K562 (cell line): ENCODE data around the gene HAUS3. TPM values are rescaled to one million over a fixed set of nuclear protein-coding genes. Genes with fewer than 3 reads are reported as not detected.

Experiments used
- ATF1 ChIP-seq, 2 experiments: fragments of 450-650 bp in 1 of 2; IDR thresholded peaks; 2 replicates each; pipeline ENCODE4 v1.6.1; 2016; ENCODE audit warnings: missing compliant biosample characterization in 1 of 2, missing genetic modification characterization in 1 of 2
- EGR1 ChIP-seq: fragments of 450-650 bp; conservative IDR thresholded peaks from 2 replicates; pipeline ENCODE4 v1.6.1; 2017; ENCODE audit warnings: mild to moderate bottlenecking
- FOXJ3 ChIP-seq: sonication (generic); formaldehyde crosslinking; IDR thresholded peaks from 2 replicates; pipeline ENCODE4 v1.4.0; 2020; ENCODE audit warnings: mild to moderate bottlenecking, missing genetic modification reagents
- POLR2G ChIP-seq: fragments of 200-400 bp; formaldehyde crosslinking; IDR thresholded peaks from 2 replicates; pipeline ENCODE4 v1.6.1; 2017; ENCODE audit warnings: low read depth, mild to moderate bottlenecking, antibody characterized with exemption, low read length, moderate library complexity
- RBM25 ChIP-seq: fragments of 200-400 bp; formaldehyde crosslinking; IDR thresholded peaks from 2 replicates; pipeline ENCODE4 v1.6.1; 2018; ENCODE audit warnings: low read length, low read depth, moderate library complexity; ENCODE audit not compliant: severe bottlenecking
- SIN3A ChIP-seq, 2 experiments: fragments of 150-350 bp in 1 of 2; IDR thresholded peaks; 2 replicates each; pipeline ENCODE4 v1.6.1; 2011 to 2016; ENCODE audit warnings: borderline replicate concordance in 2 of 2, low read depth in 2 of 2, low read length in 2 of 2, mild to moderate bottlenecking in 2 of 2, moderate library complexity in 2 of 2; ENCODE audit not compliant: control insufficient read depth in 1 of 2
- ZNF146 ChIP-seq: IDR thresholded peaks from one replicate; pipeline ENCODE4 v1.6.1; 2018; ENCODE audit warnings: missing compliant biosample characterization; ENCODE audit not compliant: unreplicated experiment
- ZNF24 ChIP-seq: fragments of 450-650 bp; IDR thresholded peaks from 2 replicates; pipeline ENCODE4 v1.6.1; 2016
- ZNF253 ChIP-seq: fragments of 250-450 bp; sonication (Bioruptor Pico); conservative IDR thresholded peaks from 2 replicates; pipeline ENCODE4 v1.6.1; 2021; ENCODE audit warnings: mild to moderate bottlenecking
- polyA plus RNA-seq, 8 experiments: library from polyadenylated mRNA; depleted of rRNA in 4 of 8; stranded (reverse) in 5 of 8; unstranded in 3 of 8; fragments of >200 nt; fragmentation: Nextera tagmentation in 2 of 8; fragmentation: Illumina TruSeq in 1 of 8; extraction: Ambion mirVana in 2 of 8; extraction: Trizol in 1 of 8; gene quantifications; 2 replicates each; pipeline versions ENCODE4 v1.2.1 to v1.2.3, GENCODE V29; 2011 to 2014; ENCODE audit warnings: inconsistent platforms in 1 of 8, missing spikeins in 1 of 8
- total RNA-seq, 7 experiments: library from RNA; depleted of rRNA in 6 of 7; stranded (reverse); fragments of >200 nt in 6 of 7; fragmentation: Illumina TruSeq in 2 of 7; extraction: Trizol in 2 of 7; gene quantifications; 2 replicates each; pipeline versions ENCODE4 v1.2.1 to v1.2.3, GENCODE V29; 2011 to 2021; ENCODE audit warnings: low replicate concordance in 1 of 7
- TF ChIP-seq, protein P1 (sequence below): fragments of 200-800 bp; sonication (Bioruptor generic); IDR thresholded peaks from 2 replicates; pipeline ENCODE4 v1.6.1; 2017; ENCODE audit warnings: missing genetic modification characterization, missing compliant biosample characterization
- TF ChIP-seq, protein P2 (sequence below), 2 experiments: fragments of 450-650 bp in 1 of 2; sonication (generic) in 1 of 2; formaldehyde crosslinking in 1 of 2; IDR thresholded peaks; 2 replicates each; pipeline versions ENCODE4 v1.7.1 to v1.9.0; 2016 to 2022; ENCODE audit warnings: inconsistent platforms in 1 of 2, mild to moderate bottlenecking in 1 of 2, missing genetic modification reagents in 1 of 2
- TF ChIP-seq, protein P3 (sequence below): fragments of 450-650 bp; formaldehyde crosslinking; IDR thresholded peaks from 2 replicates; pipeline ENCODE4 v1.4.0; 2020; ENCODE audit warnings: mild to moderate bottlenecking, mixed read lengths

Gene HAUS3
- total and polyA plus RNA-seq, 9 of the 15 experiments (the other 6 are each of a cell fraction or from before 2014, with no cell fraction given) = 8.9 to 25.7 (median 21.5) TPM

- TF ChIP-seq, protein P1, sequence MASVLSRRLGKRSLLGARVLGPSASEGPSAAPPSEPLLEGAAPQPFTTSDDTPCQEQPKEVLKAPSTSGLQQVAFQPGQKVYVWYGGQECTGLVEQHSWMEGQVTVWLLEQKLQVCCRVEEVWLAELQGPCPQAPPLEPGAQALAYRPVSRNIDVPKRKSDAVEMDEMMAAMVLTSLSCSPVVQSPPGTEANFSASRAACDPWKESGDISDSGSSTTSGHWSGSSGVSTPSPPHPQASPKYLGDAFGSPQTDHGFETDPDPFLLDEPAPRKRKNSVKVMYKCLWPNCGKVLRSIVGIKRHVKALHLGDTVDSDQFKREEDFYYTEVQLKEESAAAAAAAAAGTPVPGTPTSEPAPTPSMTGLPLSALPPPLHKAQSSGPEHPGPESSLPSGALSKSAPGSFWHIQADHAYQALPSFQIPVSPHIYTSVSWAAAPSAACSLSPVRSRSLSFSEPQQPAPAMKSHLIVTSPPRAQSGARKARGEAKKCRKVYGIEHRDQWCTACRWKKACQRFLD (CRISPR knock-in tag) = peak; percentile 32; the same call in 1 of the 2 replicates
- TF ChIP-seq, protein P2, sequence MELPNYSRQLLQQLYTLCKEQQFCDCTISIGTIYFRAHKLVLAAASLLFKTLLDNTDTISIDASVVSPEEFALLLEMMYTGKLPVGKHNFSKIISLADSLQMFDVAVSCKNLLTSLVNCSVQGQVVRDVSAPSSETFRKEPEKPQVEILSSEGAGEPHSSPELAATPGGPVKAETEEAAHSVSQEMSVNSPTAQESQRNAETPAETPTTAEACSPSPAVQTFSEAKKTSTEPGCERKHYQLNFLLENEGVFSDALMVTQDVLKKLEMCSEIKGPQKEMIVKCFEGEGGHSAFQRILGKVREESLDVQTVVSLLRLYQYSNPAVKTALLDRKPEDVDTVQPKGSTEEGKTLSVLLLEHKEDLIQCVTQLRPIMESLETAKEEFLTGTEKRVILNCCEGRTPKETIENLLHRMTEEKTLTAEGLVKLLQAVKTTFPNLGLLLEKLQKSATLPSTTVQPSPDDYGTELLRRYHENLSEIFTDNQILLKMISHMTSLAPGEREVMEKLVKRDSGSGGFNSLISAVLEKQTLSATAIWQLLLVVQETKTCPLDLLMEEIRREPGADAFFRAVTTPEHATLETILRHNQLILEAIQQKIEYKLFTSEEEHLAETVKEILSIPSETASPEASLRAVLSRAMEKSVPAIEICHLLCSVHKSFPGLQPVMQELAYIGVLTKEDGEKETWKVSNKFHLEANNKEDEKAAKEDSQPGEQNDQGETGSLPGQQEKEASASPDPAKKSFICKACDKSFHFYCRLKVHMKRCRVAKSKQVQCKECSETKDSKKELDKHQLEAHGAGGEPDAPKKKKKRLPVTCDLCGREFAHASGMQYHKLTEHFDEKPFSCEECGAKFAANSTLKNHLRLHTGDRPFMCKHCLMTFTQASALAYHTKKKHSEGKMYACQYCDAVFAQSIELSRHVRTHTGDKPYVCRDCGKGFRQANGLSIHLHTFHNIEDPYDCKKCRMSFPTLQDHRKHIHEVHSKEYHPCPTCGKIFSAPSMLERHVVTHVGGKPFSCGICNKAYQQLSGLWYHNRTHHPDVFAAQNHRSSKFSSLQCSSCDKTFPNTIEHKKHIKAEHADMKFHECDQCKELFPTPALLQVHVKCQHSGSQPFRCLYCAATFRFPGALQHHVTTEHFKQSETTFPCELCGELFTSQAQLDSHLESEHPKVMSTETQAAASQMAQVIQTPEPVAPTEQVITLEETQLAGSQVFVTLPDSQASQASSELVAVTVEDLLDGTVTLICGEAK (IDR thresholded peaks at IDR 0.05) = peak; percentile 40; the same call in 1 of the 2 replicates
- TF ChIP-seq, protein P2 (CRISPR knock-in tag; IDR thresholded peaks at IDR 0.05) = no peak
- no peak for TF ChIP-seq ZNF24
- peak; percentile 90 for TF ChIP-seq RBM25
- TF ChIP-seq ZNF146 (CRISPR knock-in tag) = no peak
- TF ChIP-seq, protein P3, sequence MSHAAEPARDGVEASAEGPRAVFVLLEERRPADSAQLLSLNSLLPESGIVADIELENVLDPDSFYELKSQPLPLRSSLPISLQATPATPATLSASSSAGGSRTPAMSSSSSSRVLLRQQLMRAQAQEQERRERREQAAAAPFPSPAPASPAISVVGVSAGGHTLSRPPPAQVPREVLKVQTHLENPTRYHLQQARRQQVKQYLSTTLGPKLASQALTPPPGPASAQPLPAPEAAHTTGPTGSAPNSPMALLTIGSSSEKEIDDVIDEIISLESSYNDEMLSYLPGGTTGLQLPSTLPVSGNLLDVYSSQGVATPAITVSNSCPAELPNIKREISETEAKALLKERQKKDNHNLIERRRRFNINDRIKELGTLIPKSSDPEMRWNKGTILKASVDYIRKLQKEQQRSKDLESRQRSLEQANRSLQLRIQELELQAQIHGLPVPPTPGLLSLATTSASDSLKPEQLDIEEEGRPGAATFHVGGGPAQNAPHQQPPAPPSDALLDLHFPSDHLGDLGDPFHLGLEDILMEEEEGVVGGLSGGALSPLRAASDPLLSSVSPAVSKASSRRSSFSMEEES (CRISPR knock-in tag) = no peak
- peak; percentile 60 to 77; a peak in 1 of 4 replicates for TF ChIP-seq SIN3A (IDR thresholded peaks at IDR 0.05; ENCODE audit: borderline replicate concordance in 2 of 2, control insufficient read depth in 1 of 2, low read depth in 2 of 2, low read length in 2 of 2)
- TF ChIP-seq EGR1 = peak; percentile 51; the same call in 1 of the 2 replicates
- TF ChIP-seq ZNF253 (CRISPR knock-in tag) = no peak
- TF ChIP-seq POLR2G = peak; percentile 58; the same call in 1 of the 2 replicates
- TF ChIP-seq ATF1 (CRISPR knock-in tag; IDR thresholded peaks at IDR 0.05) = no peak
- 0 out of 2 replicates have a peak, but pooled peaks have one; percentile 12 for TF ChIP-seq ATF1 (tag; IDR thresholded peaks at IDR 0.05)
- no peak for TF ChIP-seq FOXJ3
Measured at GRCh38 chr4:2261110-2261852, 19.4 kb upstream of the HAUS3 start (continued).
